GM21381 (cell line): ENCODE measurements around the gene BPIFB3.
"Not testable (repeated sequence)": the region's sequence is repeated elsewhere in the genome, so short reads cannot be mapped to it uniquely, and the experiment has no call there.

ENCODE experiments used
- ATAC-seq: cut with Tn5 transposase; IDR thresholded peaks from one replicate; pipeline ENCODE4 v1.9.1; 2021; ENCODE audit warnings: mild to moderate bottlenecking, moderate library complexity; ENCODE audit not compliant: unreplicated experiment

The BPIFB3 gene

GRCh38 chr20:33112547-33113386, 59.1 kb downstream of the BPIFB3 start:
- no peak for ATAC-seq

- no peak for ATAC-seq
Measured at GRCh38 chr20:33113387-33113908, 59.7 kb downstream of the BPIFB3 start.

- ATAC-seq = not testable (repeated sequence)
Measured at GRCh38 chr20:33115501-33115900, 61.8 kb downstream of the BPIFB3 start.

- no peak for ATAC-seq
Measured at GRCh38 chr20:33119725-33120720, 66.3 kb downstream of the BPIFB3 start.

GRCh38 chr20:33120934-33121333, 67.2 kb downstream of the BPIFB3 start:
- ATAC-seq = no peak

- not testable (repeated sequence) for ATAC-seq
Measured at GRCh38 chr20:33122297-33122696, 68.6 kb downstream of the BPIFB3 start.
